HCT116 (cell line): Measurements from ENCODE around the gene GTPBP1. TPM values are rescaled to one million over a fixed set of nuclear protein-coding genes. Genes with fewer than 3 reads are reported as not detected.

Experiments used
- ATAC-seq: fragments of 200-7000 bp; cut with Tn5 transposase; 2 replicates; pipeline ENCODE4 v1.9.1; 2020; ENCODE audit warnings: mild to moderate bottlenecking, moderate library complexity
- BruUV-seq: library from RNA; stranded (reverse); fragments of 400-500 nt; replicated peaks from 2 replicates; lab custom pipeline; 2021; lab: Mats Ljungman, UMichigan
- CTCF ChIA-PET: fragments of 300-600 bp; sonication (Branson Sonifier 250); formaldehyde crosslinking; loops from one replicate; lab custom pipeline; 2021; ENCODE audit warnings: antibody characterized with exemption; lab: Charles Lee
- POLR2A ChIA-PET: fragments of 300-600, 350-600 bp; sonication (Branson Sonifier 250); formaldehyde crosslinking; loops from one replicate; lab custom pipeline; 2021; ENCODE audit warnings: antibody characterized with exemption; lab: Charles Lee
- RAD21 ChIA-PET, 2 experiments: fragments of 300-600 bp; sonication (Branson Sonifier 250); formaldehyde crosslinking; loops; one replicate each; lab custom pipeline; 2023; ENCODE audit warnings: low total read pairs in 2 of 2; ENCODE audit not compliant: uncharacterized antibody in 2 of 2, unreplicated experiment in 2 of 2, low non-redundant PET in 1 of 2; lab: Charles Lee
- DNase-seq: peaks from one replicate; pipeline ENCODE4 v3.0.0-alpha.2; 2010; ENCODE audit warnings: low read depth, low spot score
- H2AFZ ChIP-seq: fragments of 200-600 bp; shearing (Covaris generic), sonication (generic); 2 replicates; pipeline ENCODE4 v1.6.1; 2017; ENCODE audit warnings: low read depth, mixed run types, mixed read lengths, antibody characterized with exemption, low read length; ENCODE audit not compliant: poor library complexity, severe bottlenecking
- H3K27ac ChIP-seq: 2 replicates; pipeline ENCODE4 v1.5.1; 2012; ENCODE audit warnings: low read depth, low read length
- H3K27me3 ChIP-seq: fragments of 200-600 bp; sonication (generic); 2 replicates; pipeline ENCODE4 v1.6.1; 2016; ENCODE audit warnings: mixed run types, low read length, mixed read lengths; ENCODE audit not compliant: insufficient read depth
- H3K36me3 ChIP-seq, 2 experiments: fragments of 200-500 bp in 1 of 2; fragments of 200-600 bp in 1 of 2; sonication (Bioruptor generic) in 1 of 2; sonication (generic) in 1 of 2; 2 replicates each; pipeline versions ENCODE4 v1.5.1 to v1.6.1; 2014 to 2016; ENCODE audit warnings: low read length in 2 of 2, inconsistent platforms in 1 of 2, mixed read lengths in 1 of 2, mixed run types in 1 of 2; ENCODE audit not compliant: insufficient read depth in 2 of 2, control insufficient read depth in 1 of 2
- H3K4me1 ChIP-seq, 2 experiments: fragments of 200-600 bp in 1 of 2; sonication (generic) in 1 of 2; 2 replicates each; pipeline versions ENCODE4 v1.5.1 to v1.6.1; 2012 to 2017; ENCODE audit warnings: low read length in 2 of 2, inconsistent platforms in 1 of 2, mild to moderate bottlenecking in 1 of 2, mixed read lengths in 1 of 2, mixed run types in 1 of 2, moderate library complexity in 1 of 2; ENCODE audit not compliant: insufficient read depth in 2 of 2, control insufficient read depth in 1 of 2
- H3K4me2 ChIP-seq: fragments of 200-600 bp; sonication (generic); 2 replicates; pipeline ENCODE4 v1.6.1; 2017; ENCODE audit warnings: mixed run types, low read length, mixed read lengths
- H3K4me3 ChIP-seq, 2 experiments: fragments of 200-600 bp in 1 of 2; sonication (generic) in 1 of 2; replicated peaks in 1 of 2; 2 replicates each; pipeline ENCODE4 v1.5.1; 2011 to 2016; ENCODE audit warnings: low read length in 2 of 2, control low read depth in 1 of 2, low read depth in 1 of 2, mild to moderate bottlenecking in 1 of 2, mixed read lengths in 1 of 2, mixed run types in 1 of 2
- H3K79me2 ChIP-seq: fragments of 200-600 bp; sonication (generic); 2 replicates; pipeline ENCODE4 v1.6.1; 2017; ENCODE audit warnings: mild to moderate bottlenecking, mixed run types, low read length, moderate library complexity, mixed read lengths; ENCODE audit not compliant: insufficient read depth
- H3K9ac ChIP-seq: fragments of 200-600 bp; sonication (generic); 2 replicates; pipeline ENCODE4 v1.6.1; 2016; ENCODE audit warnings: low read length, mixed read lengths
- H3K9me2 ChIP-seq: fragments of 200-600 bp; sonication (generic), shearing (Covaris generic); 2 replicates; pipeline ENCODE4 v1.6.1; 2017; ENCODE audit warnings: mixed run types, mild to moderate bottlenecking, moderate library complexity; ENCODE audit not compliant: insufficient read depth
- H3K9me3 ChIP-seq, 2 experiments: fragments of 200-500 bp in 1 of 2; fragments of 200-600 bp in 1 of 2; sonication (Bioruptor generic) in 1 of 2; sonication (generic) in 1 of 2; 2 replicates each; pipeline ENCODE4 v1.6.1; 2014 to 2017; ENCODE audit warnings: low read length in 2 of 2, mixed read lengths in 2 of 2, inconsistent platforms in 1 of 2, low read depth in 1 of 2, mild to moderate bottlenecking in 1 of 2, mixed run types in 1 of 2, moderate library complexity in 1 of 2; ENCODE audit not compliant: control insufficient read depth in 1 of 2, insufficient read depth in 1 of 2
- H4K20me1 ChIP-seq: fragments of 200-600 bp; sonication (generic), shearing (Covaris generic); 2 replicates; pipeline ENCODE4 v1.6.1; 2017; ENCODE audit warnings: mixed run types, mild to moderate bottlenecking, moderate library complexity; ENCODE audit not compliant: insufficient read depth
- CBX3 ChIP-seq: IDR thresholded peaks from 2 replicates; pipeline ENCODE4 v1.6.1; 2012; ENCODE audit warnings: low read depth
- CEBPB ChIP-seq: IDR thresholded peaks from 2 replicates; pipeline ENCODE4 v1.6.1; 2012; ENCODE audit warnings: low read depth
- EGR1 ChIP-seq: IDR thresholded peaks from 2 replicates; pipeline ENCODE4 v1.6.1; 2012; ENCODE audit warnings: low read depth
- ELF1 ChIP-seq: IDR thresholded peaks from 2 replicates; pipeline ENCODE4 v1.6.1; 2012; ENCODE audit warnings: low read depth, borderline replicate concordance
- EZH2phosphoT487 ChIP-seq: fragments of 200-600 bp; IDR thresholded peaks from 2 replicates; pipeline ENCODE4 v1.6.1; 2018; ENCODE audit warnings: antibody characterized with exemption, borderline replicate concordance
- FOSL1 ChIP-seq: IDR thresholded peaks from 2 replicates; pipeline ENCODE4 v1.6.1; 2012; ENCODE audit warnings: low read depth
- POLR2AphosphoS5 ChIP-seq: IDR thresholded peaks from 2 replicates; pipeline ENCODE4 v1.6.1; 2011; ENCODE audit warnings: mild to moderate bottlenecking, low read depth, low read length, moderate library complexity
- RAD21 ChIP-seq: IDR thresholded peaks from 2 replicates; pipeline ENCODE4 v1.6.1; 2012; ENCODE audit warnings: low read depth, mild to moderate bottlenecking
- ZNF274 ChIP-seq: fragments of 200-500 bp; sonication (Bioruptor generic); IDR thresholded peaks from 2 replicates; pipeline ENCODE4 v1.6.1; 2014; ENCODE audit warnings: mild to moderate bottlenecking, low read depth, low read length, inconsistent platforms
- intact Hi-C: fragments of 100-400 bp; cut with micrococcal nuclease; formaldehyde crosslinking; loops from 2 replicates; pipeline ENCODE4 v1.10.0; 2022
- total RNA-seq: library from RNA; stranded (reverse); gene quantifications from one replicate; pipeline ENCODE4 v1.2.1, GENCODE V29; 2021; ENCODE audit not compliant: unreplicated experiment
- TF ChIP-seq, protein P1 (sequence below): IDR thresholded peaks from 2 replicates; pipeline ENCODE4 v1.6.1; 2012
- TF ChIP-seq, protein P2 (sequence below): IDR thresholded peaks from 2 replicates; pipeline ENCODE4 v1.6.1; 2012; ENCODE audit warnings: low read depth
- TF ChIP-seq, protein P3 (sequence below): IDR thresholded peaks from 2 replicates; pipeline ENCODE4 v1.6.1; 2012
- TF ChIP-seq, protein P4 (sequence below), 3 experiments: fragments of 200-600 bp in 1 of 3; sonication (generic) in 1 of 3; IDR thresholded peaks in 2 of 3; conservative IDR thresholded peaks in 1 of 3; 2 replicates each; pipeline ENCODE4 v1.5.1; 2012 to 2017; ENCODE audit warnings: low read depth in 2 of 3, low read length in 2 of 3, antibody characterized with exemption in 1 of 3, borderline replicate concordance in 1 of 3, control low read depth in 1 of 3, mild to moderate bottlenecking in 1 of 3, mixed read lengths in 1 of 3, mixed run types in 1 of 3, moderate library complexity in 1 of 3; ENCODE audit not compliant: insufficient read depth in 1 of 3

Gene GTPBP1
- total RNA-seq, 1 experiment from 2014 or later: 48.2 TPM

DNA sequence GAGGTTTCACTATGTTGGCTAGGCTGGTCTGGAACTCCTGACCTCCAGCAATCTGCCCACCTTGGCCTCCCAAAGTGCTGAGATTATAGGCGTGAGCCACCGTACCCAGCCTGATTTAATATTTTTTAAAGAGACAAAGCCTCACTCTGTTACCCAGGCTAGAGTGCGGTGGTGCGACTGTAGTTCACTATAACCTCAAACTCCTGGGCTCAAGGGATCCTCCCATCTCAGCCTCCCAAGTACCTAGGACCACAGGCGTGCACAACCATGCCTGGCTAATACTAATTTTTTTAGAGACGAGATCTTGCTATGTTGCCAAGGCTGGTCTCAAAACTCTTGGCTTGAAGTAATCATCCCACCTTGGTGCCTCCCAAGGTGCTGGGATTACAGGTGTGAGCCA is 13.5 kb downstream of the GTPBP1 start:
- H3K79me2 ChIP-seq: peaks cover 29% of the 10 kb centered on the region
- H3K27me3 ChIP-seq: no peaks in the 10 kb centered on the region
- H3K36me3 ChIP-seq: peaks cover 22 to 24% of the 10 kb centered on the region in 2 experiments; a peak in 3 of 4 replicates
- TF ChIP-seq, protein P1, sequence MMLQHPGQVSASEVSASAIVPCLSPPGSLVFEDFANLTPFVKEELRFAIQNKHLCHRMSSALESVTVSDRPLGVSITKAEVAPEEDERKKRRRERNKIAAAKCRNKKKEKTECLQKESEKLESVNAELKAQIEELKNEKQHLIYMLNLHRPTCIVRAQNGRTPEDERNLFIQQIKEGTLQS: no peak
- TF ChIP-seq, protein P2, sequence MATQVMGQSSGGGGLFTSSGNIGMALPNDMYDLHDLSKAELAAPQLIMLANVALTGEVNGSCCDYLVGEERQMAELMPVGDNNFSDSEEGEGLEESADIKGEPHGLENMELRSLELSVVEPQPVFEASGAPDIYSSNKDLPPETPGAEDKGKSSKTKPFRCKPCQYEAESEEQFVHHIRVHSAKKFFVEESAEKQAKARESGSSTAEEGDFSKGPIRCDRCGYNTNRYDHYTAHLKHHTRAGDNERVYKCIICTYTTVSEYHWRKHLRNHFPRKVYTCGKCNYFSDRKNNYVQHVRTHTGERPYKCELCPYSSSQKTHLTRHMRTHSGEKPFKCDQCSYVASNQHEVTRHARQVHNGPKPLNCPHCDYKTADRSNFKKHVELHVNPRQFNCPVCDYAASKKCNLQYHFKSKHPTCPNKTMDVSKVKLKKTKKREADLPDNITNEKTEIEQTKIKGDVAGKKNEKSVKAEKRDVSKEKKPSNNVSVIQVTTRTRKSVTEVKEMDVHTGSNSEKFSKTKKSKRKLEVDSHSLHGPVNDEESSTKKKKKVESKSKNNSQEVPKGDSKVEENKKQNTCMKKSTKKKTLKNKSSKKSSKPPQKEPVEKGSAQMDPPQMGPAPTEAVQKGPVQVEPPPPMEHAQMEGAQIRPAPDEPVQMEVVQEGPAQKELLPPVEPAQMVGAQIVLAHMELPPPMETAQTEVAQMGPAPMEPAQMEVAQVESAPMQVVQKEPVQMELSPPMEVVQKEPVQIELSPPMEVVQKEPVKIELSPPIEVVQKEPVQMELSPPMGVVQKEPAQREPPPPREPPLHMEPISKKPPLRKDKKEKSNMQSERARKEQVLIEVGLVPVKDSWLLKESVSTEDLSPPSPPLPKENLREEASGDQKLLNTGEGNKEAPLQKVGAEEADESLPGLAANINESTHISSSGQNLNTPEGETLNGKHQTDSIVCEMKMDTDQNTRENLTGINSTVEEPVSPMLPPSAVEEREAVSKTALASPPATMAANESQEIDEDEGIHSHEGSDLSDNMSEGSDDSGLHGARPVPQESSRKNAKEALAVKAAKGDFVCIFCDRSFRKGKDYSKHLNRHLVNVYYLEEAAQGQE: no peak
- no peak for TF ChIP-seq CEBPB
- TF ChIP-seq, protein P3, sequence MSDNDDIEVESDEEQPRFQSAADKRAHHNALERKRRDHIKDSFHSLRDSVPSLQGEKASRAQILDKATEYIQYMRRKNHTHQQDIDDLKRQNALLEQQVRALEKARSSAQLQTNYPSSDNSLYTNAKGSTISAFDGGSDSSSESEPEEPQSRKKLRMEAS: no peak
- no peak for TF ChIP-seq EGR1
- TF ChIP-seq EZH2phosphoT487: no peak
- TF ChIP-seq, protein P4, sequence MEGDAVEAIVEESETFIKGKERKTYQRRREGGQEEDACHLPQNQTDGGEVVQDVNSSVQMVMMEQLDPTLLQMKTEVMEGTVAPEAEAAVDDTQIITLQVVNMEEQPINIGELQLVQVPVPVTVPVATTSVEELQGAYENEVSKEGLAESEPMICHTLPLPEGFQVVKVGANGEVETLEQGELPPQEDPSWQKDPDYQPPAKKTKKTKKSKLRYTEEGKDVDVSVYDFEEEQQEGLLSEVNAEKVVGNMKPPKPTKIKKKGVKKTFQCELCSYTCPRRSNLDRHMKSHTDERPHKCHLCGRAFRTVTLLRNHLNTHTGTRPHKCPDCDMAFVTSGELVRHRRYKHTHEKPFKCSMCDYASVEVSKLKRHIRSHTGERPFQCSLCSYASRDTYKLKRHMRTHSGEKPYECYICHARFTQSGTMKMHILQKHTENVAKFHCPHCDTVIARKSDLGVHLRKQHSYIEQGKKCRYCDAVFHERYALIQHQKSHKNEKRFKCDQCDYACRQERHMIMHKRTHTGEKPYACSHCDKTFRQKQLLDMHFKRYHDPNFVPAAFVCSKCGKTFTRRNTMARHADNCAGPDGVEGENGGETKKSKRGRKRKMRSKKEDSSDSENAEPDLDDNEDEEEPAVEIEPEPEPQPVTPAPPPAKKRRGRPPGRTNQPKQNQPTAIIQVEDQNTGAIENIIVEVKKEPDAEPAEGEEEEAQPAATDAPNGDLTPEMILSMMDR (IDR thresholded peaks at IDR 0.05 in 2 of 3, conservative IDR thresholded peaks at IDR 0.05 in 1 of 3; ENCODE audit: borderline replicate concordance in 1 of 3, insufficient read depth in 1 of 3, low read depth in 2 of 3, low read length in 2 of 3): no peak
- TF ChIP-seq ZNF274: no peak
- no peak for TF ChIP-seq POLR2AphosphoS5
- no peak for TF ChIP-seq FOSL1
- TF ChIP-seq CBX3: no peak
- no peak for TF ChIP-seq ELF1
- TF ChIP-seq RAD21: no peak
- ATAC-seq (no peak), DNase-seq (no peak)
- no TSS peak for BruUV-seq
- no peak overlapping the region for H3K9ac ChIP-seq
- no peak overlapping the region for H3K27ac ChIP-seq
- no peak overlapping the region for H3K4me3 ChIP-seq
- peaks cover 12 to 21% of the 10 kb centered on the region in 2 experiments for H3K4me1 ChIP-seq
- no peaks in the 10 kb centered on the region for H3K9me2 ChIP-seq
- RAD21 ChIA-PET: no interaction called here
- peak overlapping the region; percentile 72; the same call in 1 of the 2 replicates for H3K4me2 ChIP-seq
- no peaks in the 10 kb centered on the region for H4K20me1 ChIP-seq
- no peaks in the 10 kb centered on the region for H3K9me3 ChIP-seq
- H2AFZ ChIP-seq: no peak overlapping the region
- POLR2A ChIA-PET: no interaction called here
- CTCF ChIA-PET: interaction anchor here (1.1 kb wide), 2 partner anchors 11 to 38 kb away, joined by 3 to 5 read pairs; partner anchors contain the start of gene TOMM22
- intact Hi-C loops: no loop called here
